Eye (tissue), 1 donor: ENCODE data around the gene STAB2.

Experiments
- DNase-seq: peaks from one replicate; pipeline ENCODE4 v3.0.0-alpha.2; 2015

Gene STAB2

DNA sequence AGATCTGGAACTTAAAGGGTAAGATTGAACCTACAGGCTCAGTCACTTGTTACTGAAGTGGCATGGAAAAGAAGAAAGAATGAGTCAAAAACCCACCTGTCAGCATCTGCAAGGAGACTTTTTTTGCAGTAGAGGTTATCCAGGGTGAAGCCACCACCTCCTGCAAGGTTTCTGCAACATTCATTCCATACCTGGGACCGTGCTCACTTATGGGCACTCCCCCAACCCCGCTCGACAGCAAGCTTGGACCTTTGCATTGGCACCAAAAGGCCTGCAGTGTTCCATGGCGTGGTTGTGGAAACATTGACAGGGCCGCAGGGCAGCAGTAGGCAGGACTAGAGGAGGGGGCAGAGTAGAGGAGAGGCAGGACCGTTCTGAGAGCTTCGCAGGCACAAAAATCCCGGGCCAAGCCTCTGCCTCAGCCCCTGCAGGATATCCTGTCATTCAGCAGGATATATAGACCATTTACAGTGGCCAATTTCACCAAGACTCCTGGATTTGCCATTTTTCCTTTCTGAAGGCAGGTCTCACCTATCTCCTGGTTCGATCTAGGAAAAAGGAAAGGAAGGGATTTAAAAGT, at the start of gene STAB2:
TSS of gene STAB2 (plus strand) at position 483 of the 580 bp plus-strand sequence. CDS start 204 bp downstream, outside the sequence.
- no peak for DNase-seq

- no peak for DNase-seq
Observed at GRCh38 chr12:103538397-103538796, 48.7 kb upstream of the STAB2 start.

DNA sequence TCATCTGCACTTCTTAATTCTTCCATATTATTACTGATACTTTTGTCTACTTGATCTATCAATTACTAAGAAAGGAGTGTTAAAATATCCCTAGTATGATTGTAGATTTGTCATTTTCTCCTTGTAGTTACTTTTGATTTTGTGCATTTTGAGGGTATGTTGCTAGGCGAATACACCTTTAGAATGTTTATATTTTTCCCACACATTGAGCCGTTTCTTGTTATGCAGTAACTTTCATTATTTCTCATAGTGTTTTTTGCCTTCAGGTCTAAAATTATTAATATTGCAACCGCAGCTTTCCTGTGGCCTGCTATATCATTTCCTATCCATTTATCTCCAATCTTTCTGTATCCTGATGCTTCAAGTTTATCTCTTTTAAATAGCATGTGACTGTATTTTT, 46.8 kb upstream of the STAB2 start:
- DNase-seq: no peak

DNA sequence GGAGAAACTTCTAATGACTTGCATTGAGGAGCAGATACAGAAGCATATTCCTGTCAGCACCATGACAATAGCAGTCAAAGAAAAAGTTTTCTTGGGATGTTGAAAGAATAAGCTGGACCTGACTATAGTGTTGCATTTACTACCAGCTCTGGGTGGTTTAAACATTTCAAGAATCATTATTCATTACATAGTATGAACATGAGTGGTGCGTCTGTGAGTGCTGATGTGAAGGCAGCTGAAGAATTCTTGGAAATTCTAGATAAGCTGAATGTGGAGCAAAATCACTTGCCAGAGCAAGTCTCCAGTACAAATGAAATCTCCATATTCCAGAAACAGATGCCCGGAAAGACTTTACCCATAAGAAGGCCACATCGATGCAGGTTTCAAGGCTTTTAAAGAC, 45.0 kb upstream of the STAB2 start:
- no peak for DNase-seq

DNA sequence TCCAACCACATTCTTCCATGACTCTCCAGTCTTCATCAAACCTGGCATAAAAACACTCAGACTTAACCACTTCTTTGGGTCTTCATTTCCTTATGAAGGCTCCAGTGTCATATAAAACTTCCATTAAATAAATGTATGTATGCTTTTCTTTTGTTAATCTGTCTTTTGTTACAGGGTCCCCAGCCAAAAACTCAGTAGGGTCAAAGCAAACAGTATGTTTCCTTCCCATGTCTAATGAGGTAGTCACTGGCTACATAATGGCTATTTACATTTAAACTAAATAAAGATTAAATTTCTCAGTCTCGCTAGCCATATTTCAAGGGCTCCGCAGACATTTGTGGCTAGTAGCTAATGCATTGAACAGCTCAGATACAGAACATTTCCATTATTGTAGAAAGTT, 40.1 kb upstream of the STAB2 start:
- no peak for DNase-seq

- DNase-seq: no peak
Observed at GRCh38 chr12:103547376-103547775, 39.7 kb upstream of the STAB2 start.

GRCh38 chr12:103547929-103548328, 39.1 kb upstream of the STAB2 start:
- DNase-seq: no peak

GRCh38 chr12:103548622-103549601, 38.2 kb upstream of the STAB2 start:
- peak; percentile 91 for DNase-seq

DNA sequence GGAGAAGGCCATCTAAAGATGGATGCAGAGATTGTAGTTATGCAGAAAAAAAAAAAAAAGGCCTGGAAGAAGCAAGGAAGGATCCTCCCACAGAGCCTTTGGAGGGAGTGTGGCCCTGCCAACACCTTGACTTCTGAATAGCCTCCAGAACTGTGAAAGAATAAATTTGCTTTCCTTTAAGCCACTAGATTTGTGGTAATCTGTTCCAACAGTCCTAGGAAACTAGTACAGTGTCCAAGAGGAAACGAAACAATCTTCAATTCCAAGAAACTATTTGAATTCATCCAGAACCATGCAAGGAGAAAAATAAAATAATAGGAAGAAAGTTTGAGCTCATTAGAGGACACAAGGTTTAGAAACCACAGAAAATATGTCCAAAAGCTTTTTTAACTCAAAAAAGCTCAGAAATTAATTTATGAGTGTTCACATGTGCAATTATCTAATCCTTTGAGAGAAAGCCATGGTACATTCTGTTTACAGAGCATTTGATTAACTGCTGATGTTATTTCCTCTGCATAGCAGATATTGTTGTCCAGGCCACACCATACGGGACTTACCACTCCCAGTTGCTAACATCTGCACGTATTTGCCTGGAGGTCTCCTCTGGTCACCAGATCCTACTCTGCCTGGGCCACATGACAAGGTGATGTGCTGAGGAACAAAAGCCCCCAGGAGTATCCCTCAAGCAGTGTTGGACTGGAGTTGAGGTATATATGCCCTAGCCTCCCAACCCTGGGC, 30.0 kb upstream of the STAB2 start:
- DNase-seq: no peak

DNA sequence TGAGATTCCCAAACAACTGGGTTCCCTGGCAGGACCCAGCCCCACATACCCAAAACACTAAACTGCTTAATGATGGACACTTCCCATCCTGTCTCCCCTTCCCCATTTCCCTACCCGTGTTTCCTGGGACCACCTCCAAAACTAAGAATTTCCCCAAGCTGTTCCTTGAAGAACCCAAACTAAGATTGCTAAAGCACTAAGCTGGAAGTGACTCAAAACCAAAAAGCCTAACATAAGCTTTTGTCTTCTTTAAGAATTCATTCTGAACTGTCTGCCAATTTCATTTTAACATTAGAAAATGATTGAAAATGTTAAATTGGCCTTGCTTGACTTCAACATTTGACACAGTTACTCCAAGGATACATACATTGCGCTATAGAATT, 29.5 kb upstream of the STAB2 start:
- no peak for DNase-seq

DNA sequence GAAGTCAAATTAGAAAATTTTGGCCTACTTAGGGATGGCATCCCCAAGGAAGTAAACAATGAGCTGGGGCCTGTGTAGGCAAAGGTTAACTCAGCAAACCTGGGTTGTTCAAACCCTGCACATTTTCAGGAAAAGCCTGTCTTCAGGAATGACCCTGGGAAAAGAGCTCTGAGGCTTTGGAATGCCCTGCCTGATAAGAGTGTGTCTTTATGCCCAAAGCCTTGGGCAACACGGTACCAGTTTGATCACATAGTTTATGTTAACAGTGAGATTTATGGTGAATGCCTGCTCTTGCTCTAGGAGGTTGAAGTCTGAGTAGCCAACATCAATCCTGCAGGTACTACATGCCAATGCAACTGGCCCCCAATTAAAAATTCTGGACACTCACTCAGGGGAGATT, 28.2 kb upstream of the STAB2 start:
- no peak for DNase-seq

GRCh38 chr12:103560604-103561101, 26.4 kb upstream of the STAB2 start:
- no peak for DNase-seq

DNA sequence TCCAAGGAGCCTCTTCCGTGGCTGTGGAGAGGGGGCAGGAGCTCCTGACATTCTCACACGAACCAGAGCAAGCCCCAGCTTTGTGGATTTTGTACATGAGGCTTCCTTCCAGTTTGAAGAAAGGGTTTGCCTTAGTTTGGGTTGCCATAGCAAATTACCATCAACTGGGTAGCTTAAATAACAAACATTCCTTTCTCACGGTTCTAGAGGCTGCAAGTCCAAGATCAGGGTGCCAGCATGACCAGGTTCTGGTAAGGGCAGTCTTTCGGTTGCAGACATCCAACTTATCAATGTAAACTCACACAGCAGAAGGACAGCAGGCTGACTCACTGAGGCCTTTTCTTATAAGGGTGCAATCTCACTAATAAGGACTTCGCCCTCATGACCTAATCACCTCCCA, 25.9 kb upstream of the STAB2 start:
- no peak for DNase-seq

DNA sequence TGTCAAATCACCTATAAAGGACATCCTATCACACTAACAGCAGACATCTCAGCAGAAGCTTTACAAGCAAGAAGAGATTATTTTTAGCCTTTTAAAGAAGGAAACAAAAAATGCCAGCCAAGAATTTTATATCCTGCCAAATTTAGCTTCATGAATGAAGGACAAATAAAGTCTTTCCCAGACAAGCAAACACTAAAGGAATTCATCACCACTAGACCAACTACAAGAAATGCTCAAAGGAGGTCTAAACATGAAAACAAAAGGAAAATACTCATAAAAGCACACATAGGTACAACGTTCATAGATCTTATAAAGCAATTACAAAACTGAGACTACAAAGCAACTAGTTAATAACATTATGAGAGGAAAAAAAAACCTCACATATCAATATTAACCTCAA, 20.7 kb upstream of the STAB2 start:
- no peak for DNase-seq

GRCh38 chr12:103569278-103569677, 17.8 kb upstream of the STAB2 start:
- DNase-seq: no peak

- DNase-seq: peak; percentile 82
Observed at GRCh38 chr12:103571286-103571685, 15.8 kb upstream of the STAB2 start.

- no peak for DNase-seq
Observed at GRCh38 chr12:103572312-103573045, 14.6 kb upstream of the STAB2 start.

DNA sequence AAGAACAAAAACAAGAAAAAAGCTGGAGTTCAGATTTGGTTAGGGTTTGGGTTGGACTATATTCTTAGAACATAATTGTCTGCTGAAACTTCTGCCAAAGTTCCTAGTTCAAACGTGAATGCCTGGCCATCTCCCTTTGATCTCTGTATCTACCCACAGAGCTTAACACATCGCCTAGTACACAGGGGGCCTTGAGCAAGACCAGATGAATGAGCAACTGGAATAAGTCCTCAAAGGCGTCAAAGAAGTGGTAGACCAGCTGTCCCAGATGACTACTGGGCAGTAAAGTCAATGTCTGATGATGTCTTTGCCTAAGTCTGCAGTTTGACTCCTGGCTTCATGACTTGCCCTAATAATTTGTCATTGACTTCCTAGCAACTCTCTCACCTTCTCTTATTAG, 13.9 kb upstream of the STAB2 start:
- no peak for DNase-seq

GRCh38 chr12:103578926-103579325, 8.1 kb upstream of the STAB2 start:
- no peak for DNase-seq

GRCh38 chr12:103580026-103580425, 7.0 kb upstream of the STAB2 start:
- no peak for DNase-seq

DNA sequence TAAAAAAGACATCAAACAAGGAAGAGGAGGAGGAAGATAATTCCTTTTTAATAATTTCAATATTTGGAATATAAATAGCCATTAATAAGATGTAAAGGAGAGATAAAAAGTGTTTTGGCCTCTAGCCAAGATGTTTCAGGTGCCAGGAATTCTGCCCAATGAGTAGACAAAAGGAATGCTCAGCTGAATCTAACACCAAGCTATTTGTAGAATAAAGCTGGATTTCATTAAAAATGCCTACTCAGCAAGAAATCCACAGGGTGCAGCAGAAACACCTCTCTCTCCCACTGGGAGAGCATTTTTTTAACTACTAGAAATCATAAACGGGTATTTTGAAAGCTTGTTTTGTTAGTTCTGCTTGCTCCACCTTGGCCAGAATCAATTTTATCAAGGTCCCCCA, 4.1 kb upstream of the STAB2 start:
- no peak for DNase-seq

- no peak for DNase-seq
Observed at GRCh38 chr12:103586132-103586531, 941 bp upstream of the STAB2 start.

DNA sequence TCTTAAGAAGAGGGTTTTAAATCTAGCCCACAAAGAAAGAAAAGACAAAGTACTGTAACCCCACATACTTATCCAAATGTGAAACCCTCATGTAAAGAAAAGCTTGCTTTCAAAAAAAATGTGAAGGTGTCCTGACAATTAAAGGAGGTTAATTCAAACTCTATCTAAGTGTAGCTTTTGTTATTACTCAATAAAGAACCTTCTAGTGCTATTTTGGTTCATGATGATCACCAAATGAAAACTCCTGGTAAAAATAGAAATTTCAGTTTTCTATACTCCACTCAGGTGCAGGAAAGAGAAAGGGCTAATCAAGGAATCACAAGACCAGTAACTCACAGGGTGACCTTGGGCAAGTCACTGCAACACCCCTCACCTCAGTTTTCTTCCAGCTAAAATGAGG, 1.6 kb downstream of the STAB2 start:
- DNase-seq: no peak
